Measurements from ENCODE around the gene GSAP.
A peak's percentile ranks its signal among the peaks of the same experiment; 100 is the strongest.
"Not testable (repeated sequence)": the region's sequence is repeated elsewhere in the genome, so short reads cannot be mapped to it uniquely, and the experiment has no call there.

The GSAP gene

GRCh38 chr7:77353911-77354310 is 62.2 kb downstream of the GSAP start:
- DNase-seq, result no peak

DNA sequence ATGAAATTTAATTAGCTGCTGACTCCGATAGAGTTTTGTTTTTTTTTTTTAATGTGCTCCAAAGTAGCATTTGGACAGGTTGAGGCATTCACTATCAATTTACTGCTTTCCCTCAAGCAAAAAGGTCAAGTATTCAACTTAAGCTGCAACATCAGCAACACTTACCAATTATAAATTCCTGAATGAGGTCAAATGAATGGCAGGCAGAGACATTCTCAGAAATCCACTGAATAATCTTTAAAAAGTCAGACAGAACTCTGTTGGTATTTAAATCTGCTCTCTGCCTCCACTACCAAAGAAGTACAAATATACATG is 62.8 kb downstream of the GSAP start:
- DNase-seq, result no peak

- DNase-seq, result no peak
These were observed 63.3 kb downstream of the GSAP start for GRCh38 chr7:77352665-77353406.

DNA sequence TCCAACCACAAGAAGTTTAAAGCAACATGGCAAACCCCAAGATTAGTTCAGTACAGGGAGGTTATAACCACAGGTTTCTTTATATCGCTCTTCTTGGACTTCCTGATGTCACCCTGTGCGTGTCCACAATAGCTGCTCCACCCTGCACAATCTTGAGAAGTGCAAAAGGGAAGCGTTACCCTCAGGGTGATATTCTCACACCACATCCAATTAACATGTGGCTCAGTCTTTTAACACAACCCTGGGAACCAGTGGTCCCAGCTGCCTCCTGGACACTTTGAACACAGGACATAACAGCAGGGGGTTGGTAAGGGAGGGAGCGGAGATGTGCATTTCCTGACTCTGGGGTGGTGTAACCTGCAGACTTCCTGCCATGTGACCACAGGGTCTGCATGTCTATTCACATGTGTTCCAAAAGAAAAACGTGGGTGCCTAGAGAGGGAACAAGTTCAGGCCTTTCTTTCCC is 64.6 kb downstream of the GSAP start:
- no peak for DNase-seq

- DNase-seq, result no peak
These were observed 67.0 kb downstream of the GSAP start for GRCh38 chr7:77349141-77349540.

DNA sequence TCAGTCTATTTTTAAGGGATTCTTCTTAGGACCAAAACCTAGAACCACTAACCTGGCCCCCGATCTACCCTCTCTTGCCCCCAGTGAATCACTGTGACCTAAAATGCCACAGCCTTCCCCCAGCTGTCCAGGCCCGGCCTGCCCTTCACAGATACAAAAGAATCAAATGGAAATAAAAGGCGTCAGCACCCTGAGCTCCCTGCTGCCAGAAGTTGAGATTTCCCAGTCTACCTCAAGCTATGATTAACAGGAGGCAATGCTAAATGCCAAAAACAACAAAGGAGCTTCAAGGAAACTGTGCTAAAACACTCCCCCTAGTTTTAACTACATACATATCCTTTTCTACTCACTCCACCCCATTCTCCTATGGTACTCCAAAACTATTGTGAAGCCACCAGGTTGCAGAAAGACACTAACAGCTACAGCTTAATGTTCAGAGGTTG is 67.8 kb downstream of the GSAP start:
- DNase-seq, result no peak

- DNase-seq, result no peak
These were observed 69.7 kb downstream of the GSAP start for GRCh38 chr7:77346441-77346840.

DNA sequence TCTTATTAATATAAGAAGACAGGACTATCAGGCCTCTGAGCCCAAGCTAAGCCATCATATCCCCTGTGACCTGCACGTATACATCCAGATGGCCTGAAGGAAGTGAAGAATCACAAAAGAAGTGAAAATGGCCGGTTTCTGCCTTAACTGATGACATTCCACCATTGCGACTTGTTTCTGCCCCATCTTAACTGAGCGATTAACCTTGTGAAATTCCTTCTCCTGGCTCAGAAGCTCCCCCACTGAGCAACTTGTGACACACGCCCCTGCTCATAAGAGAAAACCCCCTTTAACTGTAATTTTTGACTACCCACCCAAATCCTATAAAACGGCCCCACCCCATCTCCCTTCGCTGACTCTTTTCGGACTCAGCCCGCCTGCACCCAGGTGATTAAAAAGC is 70.7 kb downstream of the GSAP start:
- DNase-seq, result not testable (repeated sequence)

DNA sequence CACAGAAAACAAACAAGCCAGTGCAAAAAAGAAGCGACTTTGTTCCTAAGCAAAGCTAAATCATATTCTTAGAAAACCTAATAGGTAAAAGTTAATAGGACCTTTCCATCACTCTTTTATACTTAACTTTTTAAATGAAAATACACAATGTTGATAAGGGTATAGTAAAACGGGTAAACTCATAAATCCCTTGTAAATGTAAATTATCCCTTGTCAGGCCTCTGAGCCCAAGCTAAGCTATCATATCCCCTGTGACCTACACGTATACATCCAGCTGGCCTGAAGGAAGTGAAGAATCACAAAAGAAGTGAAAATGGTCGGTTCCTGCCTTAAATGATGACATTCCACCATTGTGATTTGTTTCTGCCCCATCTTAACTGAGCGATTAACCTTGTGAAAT is 76.4 kb downstream of the GSAP start:
- no peak for DNase-seq

DNA sequence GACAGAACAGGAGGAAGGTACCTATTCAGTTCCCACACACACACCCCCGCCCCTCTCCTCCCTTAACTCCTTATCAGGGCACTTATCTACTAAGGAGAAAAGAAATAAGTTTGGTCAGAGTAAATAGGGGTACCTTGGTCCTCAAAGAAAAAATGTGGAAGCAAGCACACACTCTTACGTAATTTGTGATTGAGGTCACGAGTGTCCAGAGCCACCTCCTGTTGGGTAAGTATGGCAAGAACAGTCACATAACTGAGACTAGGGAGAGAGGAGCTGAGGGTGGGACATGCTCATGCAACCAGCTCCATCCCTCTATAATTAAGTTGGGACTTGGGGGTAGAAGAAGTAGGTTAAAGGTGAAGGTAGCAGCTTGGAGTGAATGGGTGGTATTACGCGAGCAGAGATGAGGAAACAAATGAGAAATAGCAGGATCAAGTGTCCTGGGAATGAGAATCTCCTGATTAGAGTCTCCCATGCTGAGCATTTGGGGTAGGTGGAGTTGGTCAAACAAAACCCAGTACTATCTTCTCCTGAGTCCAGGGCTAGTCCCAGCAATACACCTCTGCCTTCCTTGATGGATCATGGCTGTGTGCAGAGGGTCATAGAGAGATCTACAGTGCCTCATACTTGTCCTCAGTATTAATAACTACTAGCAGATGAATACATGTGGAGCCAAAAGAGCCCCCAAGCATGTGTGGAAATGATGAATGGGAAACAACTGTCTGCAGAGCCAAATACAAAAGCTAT is 77.1 kb downstream of the GSAP start:
- no peak for DNase-seq

- DNase-seq, result no peak
These were observed 77.9 kb downstream of the GSAP start for GRCh38 chr7:77338260-77338659.

DNA sequence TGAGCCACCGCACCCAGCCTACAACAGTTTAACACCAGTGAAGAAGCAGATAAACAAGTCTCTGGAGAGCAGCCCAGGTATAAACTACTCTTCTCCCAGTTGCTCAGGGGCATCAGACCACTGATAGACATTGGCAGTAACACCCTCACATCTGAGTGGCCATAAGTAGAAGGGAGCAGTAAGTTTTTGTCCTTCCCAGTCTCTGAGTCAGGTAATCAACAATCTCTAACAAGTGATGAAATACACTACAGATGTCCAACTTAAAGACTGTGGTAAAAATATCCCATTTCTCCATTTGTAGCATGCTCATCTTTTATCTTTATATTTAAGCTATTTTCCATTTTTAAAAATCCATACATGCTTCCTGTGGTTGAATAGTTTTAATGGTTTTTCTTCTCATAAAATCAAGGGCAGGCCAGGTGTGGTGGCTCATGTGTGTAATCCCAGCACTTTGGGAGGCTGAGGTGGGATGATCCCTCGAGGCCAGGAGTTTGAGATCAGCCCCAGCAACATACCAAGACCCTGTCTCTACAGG is 78.6 kb downstream of the GSAP start:
- DNase-seq, result no peak

- DNase-seq, result no peak
These were observed 80.6 kb downstream of the GSAP start for GRCh38 chr7:77335581-77335980.

DNA sequence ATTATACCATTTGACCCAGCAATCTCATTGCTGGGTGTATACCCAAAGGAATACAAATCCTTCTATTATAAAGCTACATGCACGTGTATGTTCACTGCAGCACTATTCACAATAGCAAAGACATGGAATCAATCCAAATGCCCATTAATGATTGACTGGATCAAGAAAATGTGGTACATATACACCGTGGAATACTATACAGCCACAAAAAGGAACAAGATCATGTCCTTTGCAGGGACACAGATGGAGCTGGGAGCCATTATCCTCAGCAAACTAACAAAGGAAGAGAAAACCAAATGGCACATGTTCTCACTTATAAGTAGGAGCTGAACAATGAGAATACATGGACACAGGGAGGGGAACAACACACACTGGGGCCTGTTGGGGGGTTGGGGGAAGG is 82.1 kb downstream of the GSAP start:
- not testable (repeated sequence) for DNase-seq

DNA sequence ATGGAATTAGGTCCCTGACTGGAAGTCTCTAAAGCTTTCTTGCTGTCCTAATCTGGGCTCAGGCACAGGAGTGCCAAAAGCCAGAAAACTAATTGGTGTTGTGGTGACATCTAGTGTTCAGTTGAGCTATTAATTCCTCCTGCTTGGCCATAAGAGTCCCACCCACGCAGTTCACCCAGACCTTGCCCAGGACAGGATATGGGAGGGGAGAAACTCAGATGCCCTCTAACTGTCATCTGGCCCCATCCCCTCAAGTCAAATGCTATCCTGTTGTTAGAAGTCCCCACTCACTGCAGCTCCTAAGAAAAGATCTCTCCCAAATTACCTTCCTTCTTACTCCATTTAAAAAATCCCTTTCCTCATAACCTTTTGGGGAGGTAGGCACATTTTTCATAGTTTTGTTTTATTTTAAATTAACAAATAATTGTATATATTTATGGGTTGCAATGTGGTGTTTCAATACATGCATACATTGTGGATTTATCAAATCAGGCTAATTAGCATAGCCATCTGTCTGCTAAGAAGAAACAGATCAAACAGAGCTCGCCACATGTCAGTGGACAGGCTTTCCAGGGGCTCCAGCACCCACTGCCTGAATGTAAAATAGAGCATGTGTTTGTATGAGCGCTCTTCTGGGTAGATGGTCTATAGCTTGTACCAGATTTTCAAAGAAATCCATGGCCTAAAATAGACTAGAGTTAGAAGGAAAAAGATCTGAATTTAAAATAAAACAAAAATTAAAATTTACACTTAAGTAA is 84.0 kb downstream of the GSAP start:
- peak; percentile 67 for DNase-seq

DNA sequence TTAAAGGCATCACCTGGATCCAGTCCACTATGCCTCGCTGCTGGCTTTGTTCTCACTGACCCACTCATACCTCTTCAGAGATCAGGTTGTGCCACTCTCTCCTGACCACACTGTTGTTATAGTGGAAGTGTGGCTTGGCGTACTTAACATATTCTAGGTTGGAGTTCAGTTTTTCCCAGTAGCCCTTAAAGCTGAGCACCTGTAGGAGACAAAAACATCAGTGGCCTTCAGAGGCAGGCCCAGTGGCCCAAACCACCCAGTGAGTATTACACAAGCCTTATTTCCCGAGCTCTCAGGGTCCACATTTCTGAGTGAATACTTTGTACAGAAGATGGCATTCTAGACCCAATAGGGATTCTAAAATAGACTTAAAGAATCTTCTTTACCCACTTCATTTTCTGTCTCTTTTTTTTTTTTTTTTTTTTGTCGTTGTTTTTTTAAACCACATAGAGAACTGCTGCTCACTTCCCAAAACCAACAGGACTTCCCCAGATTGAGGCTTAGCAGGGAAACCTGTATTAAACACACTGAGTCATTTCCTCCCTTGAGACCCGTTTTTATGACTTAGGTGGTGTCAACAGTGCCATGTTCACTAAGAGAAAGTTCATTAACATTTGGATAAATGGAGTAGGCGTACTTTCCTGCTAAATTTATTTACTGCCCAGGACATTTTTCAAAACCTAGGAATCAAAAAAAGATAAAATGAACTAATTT is 85.8 kb downstream of the GSAP start:
- no peak for DNase-seq

DNA sequence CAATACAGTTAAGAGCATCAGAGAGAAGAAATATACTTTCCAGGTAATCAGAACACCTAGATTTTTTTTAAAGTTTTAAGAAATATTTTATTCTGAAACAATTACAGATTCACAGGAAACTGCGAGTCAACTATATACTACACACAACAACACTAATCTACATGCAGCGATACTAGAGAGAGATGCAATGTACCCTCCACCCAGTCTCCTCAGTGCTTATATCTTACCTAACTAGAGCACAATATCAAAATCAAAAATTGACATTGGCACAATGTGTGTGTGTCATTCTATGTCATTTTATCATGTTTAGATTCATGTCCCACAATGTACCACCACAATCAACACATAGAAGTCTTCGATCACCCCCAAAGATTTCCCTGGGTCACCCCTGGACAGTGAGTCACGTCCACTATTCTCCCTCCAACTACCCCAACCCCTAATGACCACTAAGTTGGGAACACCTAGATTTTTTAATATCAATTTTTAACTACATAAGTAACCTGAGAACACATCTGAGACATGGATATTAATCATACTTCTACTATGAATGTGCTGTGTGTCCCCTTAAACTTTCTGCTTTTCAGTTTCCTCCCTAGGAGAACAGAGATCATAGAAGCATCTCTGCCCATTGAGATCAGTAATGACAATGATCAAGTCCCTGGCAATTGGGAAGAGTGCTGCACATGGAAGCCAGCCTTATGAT is 86.5 kb downstream of the GSAP start:
- no peak for DNase-seq

DNA sequence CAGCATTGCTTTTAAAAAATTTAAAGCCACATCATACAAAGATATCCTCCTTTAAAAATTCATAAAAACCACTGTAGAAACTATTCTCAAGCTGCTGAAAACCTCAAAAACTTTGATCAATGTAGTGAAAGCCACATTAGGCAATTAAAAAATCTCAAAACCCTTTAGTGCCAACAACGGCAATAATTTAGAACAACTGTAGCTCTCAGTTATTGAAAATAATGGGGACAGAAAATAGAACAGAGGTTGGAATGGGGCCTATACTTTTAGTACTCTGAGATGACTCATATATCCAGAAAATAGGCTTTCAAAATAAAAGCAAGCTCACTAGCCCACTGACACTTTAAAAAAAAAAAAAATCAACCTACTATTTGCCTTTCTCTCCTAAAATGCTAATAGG is 87.5 kb downstream of the GSAP start:
- DNase-seq, result no peak

DNA sequence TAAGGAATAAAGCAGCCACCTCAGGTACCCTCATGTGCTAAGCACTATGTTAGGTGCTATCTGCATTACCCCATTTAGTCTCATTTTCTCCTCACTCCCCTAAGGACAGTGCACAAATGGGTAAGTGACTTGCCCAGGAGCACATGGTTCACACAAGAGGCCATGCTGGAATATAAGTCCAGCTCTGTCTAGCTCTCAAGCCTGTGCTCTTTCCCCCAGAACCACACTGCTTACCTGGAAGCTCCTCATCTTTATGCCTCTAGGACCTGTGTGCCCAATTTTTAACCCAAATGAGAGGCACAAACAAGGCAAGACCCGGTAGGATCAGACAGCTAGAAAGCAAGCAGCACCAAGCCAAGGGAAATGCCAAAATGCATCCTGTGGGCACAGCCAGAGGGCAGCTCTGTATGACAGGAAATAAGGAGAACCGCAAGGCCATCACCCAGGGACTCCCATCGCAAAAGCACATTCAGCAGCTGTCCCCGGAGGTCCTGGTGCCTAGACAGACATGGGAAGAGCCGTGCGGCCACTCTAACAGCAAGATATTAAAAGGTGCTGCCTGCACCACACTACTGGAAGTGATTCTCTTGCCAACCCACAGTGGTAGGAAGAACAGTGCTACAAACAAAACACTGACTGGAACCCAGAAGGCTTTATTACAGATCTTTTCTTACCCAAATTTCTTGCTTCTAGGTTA is 88.1 kb downstream of the GSAP start:
- DNase-seq, result no peak

DNA sequence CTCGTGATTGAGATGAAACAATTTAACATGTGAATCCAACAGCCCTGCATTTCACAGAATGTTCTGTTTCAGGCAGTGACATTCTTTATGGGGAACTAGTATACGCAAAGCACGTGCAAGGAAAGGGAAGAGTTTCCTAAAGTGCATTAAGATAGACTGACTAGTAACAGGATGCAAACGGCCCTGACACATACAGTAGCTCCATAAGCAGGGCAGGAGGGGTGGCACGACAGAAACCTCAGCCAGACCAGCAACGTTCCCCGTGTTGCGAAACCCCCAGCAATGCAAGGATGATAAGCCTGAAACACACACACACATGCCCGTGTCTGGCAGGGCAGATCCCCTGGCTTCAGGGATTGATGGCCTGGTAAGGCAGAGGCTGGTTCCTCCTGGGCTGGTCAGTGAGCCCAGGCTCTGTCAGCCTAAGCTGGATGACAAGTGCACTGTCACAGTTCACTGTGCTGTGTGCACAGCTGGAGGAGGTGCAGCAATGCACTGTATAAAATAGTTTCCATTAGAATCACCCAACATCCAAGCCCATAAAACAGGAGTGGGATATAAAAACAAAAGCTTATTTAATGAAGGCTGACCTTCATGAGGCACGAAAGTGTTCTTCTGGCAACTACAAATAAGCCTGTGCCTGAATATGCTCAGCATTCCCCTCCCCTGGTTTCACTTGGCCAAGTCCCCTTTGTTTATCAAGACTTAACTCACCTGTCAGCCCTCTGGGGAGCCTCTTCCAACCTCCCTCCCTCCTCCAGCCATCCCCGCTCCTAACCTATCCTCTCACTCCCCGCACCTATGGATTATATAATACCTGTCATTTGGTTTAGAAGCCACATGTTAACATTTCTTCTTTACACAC is 88.8 kb downstream of the GSAP start:
- DNase-seq, result no peak

DNA sequence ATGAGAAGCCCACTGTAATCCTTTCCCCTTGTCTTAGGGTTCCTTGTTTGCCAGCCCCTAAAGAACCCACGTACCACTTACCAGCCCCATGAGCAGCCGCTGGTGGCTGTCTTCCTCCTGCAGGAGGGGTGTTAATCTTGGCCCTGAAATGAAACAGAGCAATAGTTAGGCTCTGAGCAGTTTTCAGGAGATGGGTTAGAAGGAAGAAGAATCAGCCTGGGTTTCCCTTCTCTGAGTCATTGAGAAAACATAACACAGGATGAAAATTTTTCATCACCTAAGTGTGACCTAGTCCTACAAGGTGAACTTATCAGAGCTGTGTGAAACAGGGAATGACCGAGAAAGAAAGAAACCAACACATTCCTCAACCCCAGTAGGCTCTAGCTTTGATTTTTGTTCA is 90.0 kb downstream of the GSAP start:
- no peak for DNase-seq

Data from NCI-H774 (cell line).